ENCODE data around the gene NFAM1.

NFAM1 gene

GRCh38 chr22:42397332-42398249, 34.6 kb downstream of the NFAM1 start:
- Histone ChIP-seq H3K4me3 (ENCODE audit: low read depth, low read length) (no peak overlapping the region), H3K27ac (ENCODE audit: extremely low read depth, low read depth, low read length) (no peak overlapping the region), H3K36me3 (ENCODE audit: control insufficient read depth in 2 of 2, insufficient read depth in 1 of 2, low read length in 2 of 2) (no peaks in the 10 kb centered on the region), H3K9me3 (ENCODE audit: control insufficient read depth, insufficient read depth, low read depth, low read length) (no peaks in the 10 kb centered on the region), H3K4me1 (ENCODE audit: control insufficient read depth, insufficient read depth, low read length) (0 out of 2 replicates have a peak, but pooled peaks cover 3% of the 10 kb centered on the region)
- ChIA-PET CTCF (interaction anchor here (1.2 kb wide), 1 partner anchor 457 kb away, joined by 3 read pairs; no protein-coding TSS in a partner anchor), POLR2A (no interaction called here)
- TF ChIP-seq ZBTB20 (tag by site-specific recombination; IDR thresholded peaks at IDR 0.05) (peak; percentile 15; the same call in 1 of the 2 replicates), ZBTB17 (tag by site-specific recombination; IDR thresholded peaks at IDR 0.05) (0 out of 2 replicates have a peak, but pooled peaks have one; percentile 14), ZBTB1 (tag by site-specific recombination; IDR thresholded peaks at IDR 0.05) (no peak), ZFHX2 (tag by site-specific recombination; conservative IDR thresholded peaks at IDR 0.05) (peak; percentile 47; the same call in 1 of the 2 replicates), EGR2 (tag by site-specific recombination; IDR thresholded peaks at IDR 0.05; ENCODE audit: low read depth) (peak; percentile 36; the same call in 1 of the 2 replicates)

DNA sequence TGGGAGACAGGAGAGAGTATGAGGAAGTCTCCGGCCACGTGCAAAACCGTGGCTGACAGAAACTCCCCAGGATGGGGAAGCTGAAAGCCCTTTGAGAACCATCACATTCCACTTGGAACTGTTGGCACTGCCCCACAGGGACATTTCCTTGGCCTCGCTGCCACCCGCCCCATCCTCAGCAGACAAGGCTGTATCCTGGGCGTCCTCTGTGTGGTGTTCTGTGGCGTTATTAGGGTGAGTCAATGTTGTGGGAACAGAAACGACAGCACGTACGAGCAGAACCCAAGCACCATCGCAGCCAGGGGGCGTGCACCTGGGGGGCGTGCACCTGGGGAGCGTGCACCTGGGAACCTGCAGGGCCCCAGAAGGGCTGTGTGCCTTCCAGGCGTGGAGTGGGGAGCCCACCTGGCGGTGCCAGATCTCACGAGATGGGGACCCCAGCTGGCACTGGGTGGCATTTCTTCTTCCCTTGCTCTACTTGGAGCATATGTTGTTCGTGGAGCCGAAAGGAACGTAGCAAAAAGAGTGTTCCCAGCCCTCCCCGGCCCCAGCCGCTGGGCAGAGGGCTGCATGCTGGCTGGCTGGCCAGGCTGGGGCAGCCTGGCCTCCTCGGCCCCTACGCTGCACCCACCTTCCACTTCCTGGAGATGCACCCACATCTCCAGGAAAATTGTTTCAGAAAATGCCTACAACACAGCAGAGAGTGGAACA, 35.4 kb downstream of the NFAM1 start:
- H3K9me3 ChIP-seq (ENCODE audit: control insufficient read depth, insufficient read depth, low read depth, low read length) = no peaks in the 10 kb centered on the region
- POLR2A ChIA-PET = no interaction called here
- no peak for TF ChIP-seq ZBTB21 (tag by site-specific recombination; IDR thresholded peaks at IDR 0.05)
- TF ChIP-seq KLF9 (tag by site-specific recombination; IDR thresholded peaks at IDR 0.05; ENCODE audit: low read depth) = peak; percentile 55
- no peak for TF ChIP-seq ZBTB48 (tag by site-specific recombination; IDR thresholded peaks at IDR 0.05)
- no peak for TF ChIP-seq ZNF394 (tag by site-specific recombination; IDR thresholded peaks at IDR 0.05; ENCODE audit: borderline replicate concordance)
- TF ChIP-seq BCL6B (tag by site-specific recombination; IDR thresholded peaks at IDR 0.05) = no peak
- TF ChIP-seq ZNF274 (IDR thresholded peaks at IDR 0.05; ENCODE audit: low read length) = no peak
- no peak for TF ChIP-seq ZNF274 (tag by site-specific recombination; IDR thresholded peaks at IDR 0.05; ENCODE audit: borderline replicate concordance)
- no peak for TF ChIP-seq HOXC10 (CRISPR knock-in tag; IDR thresholded peaks at IDR 0.05)
- TF ChIP-seq ZNF292 (tag by site-specific recombination; IDR thresholded peaks at IDR 0.05; ENCODE audit: borderline replicate concordance, low read depth) = no peak
- H3K4me3 ChIP-seq (ENCODE audit: low read depth, low read length) = no peak overlapping the region
- CTCF ChIA-PET = interaction anchor here (0.9 kb wide), 1 partner anchor 76 kb away, joined by 3 read pairs; no protein-coding TSS in a partner anchor
- H3K27ac ChIP-seq (ENCODE audit: extremely low read depth, low read depth, low read length) = no peak overlapping the region
- 0 out of 2 replicates have a peak, but pooled peaks cover 3% of the 10 kb centered on the region for H3K4me1 ChIP-seq (ENCODE audit: control insufficient read depth, insufficient read depth, low read length)
- no peaks in the 10 kb centered on the region for H3K36me3 ChIP-seq (ENCODE audit: control insufficient read depth in 2 of 2, insufficient read depth in 1 of 2, low read length in 2 of 2)

DNA sequence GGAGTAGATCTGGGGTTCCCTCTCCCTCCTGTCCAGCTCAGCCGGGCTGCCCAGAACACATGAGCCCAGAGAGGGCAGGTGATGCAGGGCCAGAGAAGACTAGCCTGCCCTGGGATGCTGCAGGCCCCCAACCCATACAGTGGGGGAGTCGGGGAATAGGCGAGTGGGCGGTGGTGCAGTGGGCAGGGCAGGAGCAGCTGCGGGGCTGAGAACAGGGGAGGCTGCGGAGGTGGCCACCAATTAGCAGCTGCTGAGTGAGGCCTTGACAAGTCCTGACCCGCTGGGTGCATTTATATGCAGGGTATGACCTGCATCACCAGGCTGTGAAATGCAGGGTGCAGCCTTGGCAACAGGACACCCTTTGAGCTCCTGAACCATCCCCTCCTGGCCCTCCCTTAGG, 43.1 kb downstream of the NFAM1 start:
- peak; percentile 97 for TF ChIP-seq ZFHX2 (tag by site-specific recombination; conservative IDR thresholded peaks at IDR 0.05)
- no peak for TF ChIP-seq ZNF843 (tag by site-specific recombination; IDR thresholded peaks at IDR 0.05)
- peak; percentile 95 for TF ChIP-seq EGR2 (tag by site-specific recombination; IDR thresholded peaks at IDR 0.05; ENCODE audit: low read depth)
- no peak for TF ChIP-seq ZNF555 (tag by site-specific recombination; conservative IDR thresholded peaks at IDR 0.05)
- TF ChIP-seq ZIC2 (tag by site-specific recombination; IDR thresholded peaks at IDR 0.05) = peak; percentile 37; the same call in 1 of the 2 replicates
- peak; percentile 39; the same call in 1 of the 2 replicates for TF ChIP-seq KLF17 (tag by site-specific recombination; IDR thresholded peaks at IDR 0.05)
- no peaks in the 10 kb centered on the region for H3K9me3 ChIP-seq (ENCODE audit: control insufficient read depth, insufficient read depth, low read depth, low read length)
- POLR2A ChIA-PET = no interaction called here
- no peaks in the 10 kb centered on the region for H3K4me1 ChIP-seq (ENCODE audit: control insufficient read depth, insufficient read depth, low read length)
- no peaks in the 10 kb centered on the region for H3K36me3 ChIP-seq (ENCODE audit: control insufficient read depth in 2 of 2, insufficient read depth in 1 of 2, low read length in 2 of 2)
- no peak overlapping the region for H3K4me3 ChIP-seq (ENCODE audit: low read depth, low read length)
- no peak overlapping the region for H3K27ac ChIP-seq (ENCODE audit: extremely low read depth, low read depth, low read length)
- CTCF ChIA-PET = no interaction called here

All from HEK293 (cell line).